Parathyroid adenoma (tissue), 2 donors: Measurements from ENCODE around the gene OAS3.

ENCODE experiments used
- H2AFZ ChIP-seq: fragments of 300-600 bp; sonication (generic); one replicate; pipeline ENCODE4 v1.7.0; 2017; ENCODE audit warnings: antibody characterized with exemption, mild to moderate bottlenecking
- H3K27ac ChIP-seq: fragments of 300-600 bp; sonication (generic); one replicate; pipeline ENCODE4 v1.7.0; 2017
- H3K27me3 ChIP-seq: fragments of 300-600 bp; sonication (generic); one replicate; pipeline ENCODE4 v1.7.0; 2017; ENCODE audit warnings: low read length; ENCODE audit not compliant: control insufficient read depth, insufficient read depth
- H3K36me3 ChIP-seq: fragments of 300-600 bp; sonication (generic); one replicate; pipeline ENCODE4 v1.7.0; 2017; ENCODE audit warnings: low read length; ENCODE audit not compliant: control insufficient read depth, insufficient read depth
- H3K4me1 ChIP-seq: fragments of 300-600 bp; sonication (generic); one replicate; pipeline ENCODE4 v1.7.0; 2017; ENCODE audit warnings: control low read depth
- H3K4me2 ChIP-seq: fragments of 300-600 bp; sonication (generic); one replicate; pipeline ENCODE4 v1.7.0; 2017; ENCODE audit warnings: low read length
- H3K4me3 ChIP-seq: fragments of 300-600 bp; sonication (generic); one replicate; pipeline ENCODE4 v1.7.0; 2017; ENCODE audit warnings: low read depth, low read length
- H3K79me2 ChIP-seq: fragments of 300-600 bp; sonication (generic); one replicate; pipeline ENCODE4 v1.7.0; 2017; ENCODE audit warnings: control low read depth
- H3K9ac ChIP-seq: fragments of 300-600 bp; sonication (generic); one replicate; pipeline ENCODE4 v1.7.0; 2017; ENCODE audit warnings: mild to moderate bottlenecking
- H3K9me3 ChIP-seq: fragments of 300-600 bp; sonication (generic); one replicate; pipeline ENCODE4 v1.7.0; 2017; ENCODE audit warnings: low read length; ENCODE audit not compliant: control insufficient read depth
- TF ChIP-seq, protein P1 (sequence below): fragments of 300-600 bp; sonication (generic); IDR thresholded peaks from one replicate; pipeline ENCODE4 v1.7.0; 2017; ENCODE audit warnings: antibody characterized with exemption, mild to moderate bottlenecking
- donor health status: primary hyperparathyroidism.

OAS3 gene

DNA sequence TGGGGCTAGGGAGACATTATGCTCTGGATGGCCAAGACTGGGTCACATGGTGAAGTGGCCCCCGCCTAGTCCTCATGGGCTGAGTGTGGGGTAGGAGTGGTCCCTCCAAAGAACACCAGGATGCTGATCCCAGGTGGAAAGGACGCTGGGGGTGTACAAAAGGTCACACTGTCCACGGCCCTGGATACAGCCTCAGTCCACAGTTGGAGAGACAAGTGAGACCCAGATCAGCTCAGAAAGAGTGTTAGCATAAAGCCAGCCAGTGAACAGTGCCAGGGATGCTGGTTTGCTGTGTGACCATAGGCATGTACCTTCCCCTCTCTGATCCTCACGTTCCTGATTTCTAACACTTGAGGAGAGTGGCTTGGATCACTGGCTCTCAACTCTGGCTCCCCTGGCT, 26.6 kb downstream of the OAS3 start:
- H3K4me3 ChIP-seq: no peak overlapping the region
- no peaks in the 10 kb centered on the region for H3K27me3 ChIP-seq
- no peak overlapping the region for H2AFZ ChIP-seq
- TF ChIP-seq, protein P1, sequence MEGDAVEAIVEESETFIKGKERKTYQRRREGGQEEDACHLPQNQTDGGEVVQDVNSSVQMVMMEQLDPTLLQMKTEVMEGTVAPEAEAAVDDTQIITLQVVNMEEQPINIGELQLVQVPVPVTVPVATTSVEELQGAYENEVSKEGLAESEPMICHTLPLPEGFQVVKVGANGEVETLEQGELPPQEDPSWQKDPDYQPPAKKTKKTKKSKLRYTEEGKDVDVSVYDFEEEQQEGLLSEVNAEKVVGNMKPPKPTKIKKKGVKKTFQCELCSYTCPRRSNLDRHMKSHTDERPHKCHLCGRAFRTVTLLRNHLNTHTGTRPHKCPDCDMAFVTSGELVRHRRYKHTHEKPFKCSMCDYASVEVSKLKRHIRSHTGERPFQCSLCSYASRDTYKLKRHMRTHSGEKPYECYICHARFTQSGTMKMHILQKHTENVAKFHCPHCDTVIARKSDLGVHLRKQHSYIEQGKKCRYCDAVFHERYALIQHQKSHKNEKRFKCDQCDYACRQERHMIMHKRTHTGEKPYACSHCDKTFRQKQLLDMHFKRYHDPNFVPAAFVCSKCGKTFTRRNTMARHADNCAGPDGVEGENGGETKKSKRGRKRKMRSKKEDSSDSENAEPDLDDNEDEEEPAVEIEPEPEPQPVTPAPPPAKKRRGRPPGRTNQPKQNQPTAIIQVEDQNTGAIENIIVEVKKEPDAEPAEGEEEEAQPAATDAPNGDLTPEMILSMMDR: no peak
- H3K9me3 ChIP-seq: no peaks in the 10 kb centered on the region
- H3K9ac ChIP-seq: no peak overlapping the region
- no peaks in the 10 kb centered on the region for H3K4me1 ChIP-seq
- no peak overlapping the region for H3K27ac ChIP-seq
- H3K36me3 ChIP-seq: no peaks in the 10 kb centered on the region
- no peak overlapping the region for H3K4me2 ChIP-seq
- no peaks in the 10 kb centered on the region for H3K79me2 ChIP-seq

DNA sequence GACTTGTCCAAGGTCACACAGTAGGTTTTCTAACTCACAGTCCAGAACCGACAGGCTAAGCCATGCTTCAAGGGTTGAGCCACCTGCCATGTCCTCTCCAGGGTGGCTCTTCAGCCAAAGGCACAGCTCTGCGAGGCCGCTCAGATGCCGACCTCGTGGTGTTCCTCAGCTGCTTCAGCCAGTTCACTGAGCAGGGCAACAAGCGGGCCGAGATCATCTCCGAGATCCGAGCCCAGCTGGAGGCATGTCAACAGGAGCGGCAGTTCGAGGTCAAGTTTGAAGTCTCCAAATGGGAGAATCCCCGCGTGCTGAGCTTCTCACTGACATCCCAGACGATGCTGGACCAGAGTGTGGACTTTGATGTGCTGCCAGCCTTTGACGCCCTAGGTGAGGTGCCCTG, 27.4 kb downstream of the OAS3 start:
- Histone ChIP-seq H3K4me1 (no peaks in the 10 kb centered on the region), H3K9ac (no peak overlapping the region), H3K79me2 (no peaks in the 10 kb centered on the region), H3K9me3 (no peaks in the 10 kb centered on the region), H3K36me3 (no peaks in the 10 kb centered on the region), H3K27ac (no peak overlapping the region), H2AFZ (no peak overlapping the region), H3K4me2 (no peak overlapping the region), H3K4me3 (no peak overlapping the region), H3K27me3 (no peaks in the 10 kb centered on the region)
- TF ChIP-seq, protein P1: no peak

GRCh38 chr12:112967306-112967705, 29.0 kb downstream of the OAS3 start:
- H3K27ac ChIP-seq: no peak overlapping the region

DNA sequence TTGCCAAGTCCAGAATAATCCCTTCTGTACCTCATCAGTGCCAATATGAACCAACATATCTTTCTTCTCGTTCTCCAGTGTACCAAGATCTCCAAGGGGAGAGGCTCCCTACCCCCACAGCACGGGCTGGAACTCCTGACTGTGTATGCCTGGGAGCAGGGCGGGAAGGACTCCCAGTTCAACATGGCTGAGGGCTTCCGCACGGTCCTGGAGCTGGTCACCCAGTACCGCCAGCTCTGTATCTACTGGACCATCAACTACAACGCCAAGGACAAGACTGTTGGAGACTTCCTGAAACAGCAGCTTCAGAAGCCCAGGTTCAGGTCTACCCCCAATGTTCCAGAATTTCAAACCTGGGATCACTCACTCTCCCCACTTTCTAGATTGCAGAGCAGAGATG, 29.6 kb downstream of the OAS3 start:
- Histone ChIP-seq H3K36me3 (no peaks in the 10 kb centered on the region), H2AFZ (no peak overlapping the region), H3K4me2 (no peak overlapping the region), H3K79me2 (no peaks in the 10 kb centered on the region), H3K27ac (no peak overlapping the region), H3K9ac (no peak overlapping the region), H3K4me3 (no peak overlapping the region), H3K9me3 (no peaks in the 10 kb centered on the region), H3K27me3 (no peaks in the 10 kb centered on the region), H3K4me1 (no peaks in the 10 kb centered on the region)
- TF ChIP-seq, protein P1: no peak

More at GRCh38 chr12:112967306-112967705, 29.0 kb downstream of the OAS3 start:
- Histone ChIP-seq H2AFZ (no peak overlapping the region), H3K79me2 (no peaks in the 10 kb centered on the region), H3K27me3 (no peaks in the 10 kb centered on the region), H3K4me2 (no peak overlapping the region), H3K9ac (no peak overlapping the region), H3K4me1 (no peaks in the 10 kb centered on the region), H3K36me3 (no peaks in the 10 kb centered on the region), H3K9me3 (no peaks in the 10 kb centered on the region), H3K4me3 (no peak overlapping the region)
- TF ChIP-seq, protein P1: no peak

GRCh38 chr12:112969547-112970306, 31.5 kb downstream of the OAS3 start:
- H3K4me3 ChIP-seq: no peak overlapping the region
- TF ChIP-seq, protein P1: no peak
- H3K9me3 ChIP-seq: no peaks in the 10 kb centered on the region
- no peaks in the 10 kb centered on the region for H3K27me3 ChIP-seq
- H2AFZ ChIP-seq: no peak overlapping the region
- no peaks in the 10 kb centered on the region for H3K79me2 ChIP-seq
- H3K4me2 ChIP-seq: no peak overlapping the region
- no peak overlapping the region for H3K27ac ChIP-seq
- no peaks in the 10 kb centered on the region for H3K4me1 ChIP-seq
- no peaks in the 10 kb centered on the region for H3K36me3 ChIP-seq
- H3K9ac ChIP-seq: no peak overlapping the region
